ENCODE data around the gene TBXT. TPM values are rescaled to one million over a fixed set of nuclear protein-coding genes. Genes with fewer than 3 reads are reported as not detected.
"Not testable (repeated sequence)": the region's sequence is repeated elsewhere in the genome, so short reads cannot be mapped to it uniquely, and the experiment has no call there.

TBXT gene
- total RNA-seq, 1 donor from 2014 or later = not detected

DNA sequence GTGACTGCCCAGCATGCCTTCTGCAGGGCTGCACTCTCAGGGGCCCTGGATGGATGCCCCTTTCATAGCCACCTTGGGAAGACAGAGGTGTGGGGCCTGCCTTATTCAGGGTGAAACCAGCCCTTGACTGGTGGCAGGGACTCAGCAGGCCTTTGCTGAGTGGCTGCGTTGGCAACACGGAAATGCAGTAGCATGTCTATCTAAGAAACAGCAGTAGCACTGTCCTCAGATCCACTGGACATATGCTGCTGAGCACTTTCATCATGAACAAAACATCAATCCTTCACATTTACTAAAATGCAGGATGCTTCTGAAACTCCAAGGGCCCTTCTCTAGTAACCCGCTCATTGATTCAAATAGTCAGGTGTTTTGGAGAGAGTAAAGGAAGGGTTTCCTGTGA, 4.9 kb upstream of the TBXT start:
- no peak for DNase-seq (ENCODE audit: low spot score)
- ATAC-seq = no peak

DNA sequence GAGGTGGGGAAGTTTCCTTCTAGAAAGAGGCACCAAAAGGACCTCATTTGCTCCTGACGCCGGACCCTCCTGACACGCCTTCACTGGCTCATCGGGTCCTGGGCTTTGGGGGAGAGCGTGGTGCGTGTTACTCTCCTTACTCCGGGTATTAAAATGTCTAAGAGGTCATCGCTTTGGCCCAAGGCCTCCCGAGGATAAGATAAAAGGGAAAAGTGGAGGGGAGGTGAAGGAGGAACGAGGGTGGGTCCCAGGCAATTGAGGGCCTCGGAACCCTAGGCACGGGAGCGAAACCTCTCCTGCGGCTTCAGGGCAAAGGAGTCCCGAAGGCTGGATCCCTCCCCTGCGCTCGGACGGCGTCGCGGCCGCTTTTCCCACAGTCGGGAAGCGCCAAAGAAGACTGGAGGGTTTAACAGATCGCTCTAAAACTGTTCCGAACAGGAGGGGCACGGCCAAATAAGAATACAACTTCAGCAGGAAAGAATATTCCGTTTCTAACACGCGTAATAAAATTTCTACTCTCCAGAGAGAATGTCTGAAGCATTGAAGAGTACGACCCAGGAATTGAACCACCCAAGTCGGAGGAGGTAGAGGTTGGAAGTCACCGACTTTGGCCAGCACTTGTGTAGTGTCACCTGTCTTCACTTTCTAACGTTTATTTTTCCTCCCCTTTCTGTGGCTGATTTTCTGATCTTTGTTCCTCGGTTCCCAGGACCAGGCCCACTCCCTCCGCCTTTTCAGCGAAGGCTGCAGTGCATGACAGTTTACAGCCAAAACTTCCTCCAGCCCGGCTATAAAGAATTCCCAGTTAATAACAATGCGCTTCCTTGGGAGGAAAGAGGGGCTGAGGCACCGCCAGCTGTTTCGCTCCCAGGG, 2.1 kb upstream of the TBXT start:
- ATAC-seq (no peak), DNase-seq (ENCODE audit: low spot score) (no peak)

DNA sequence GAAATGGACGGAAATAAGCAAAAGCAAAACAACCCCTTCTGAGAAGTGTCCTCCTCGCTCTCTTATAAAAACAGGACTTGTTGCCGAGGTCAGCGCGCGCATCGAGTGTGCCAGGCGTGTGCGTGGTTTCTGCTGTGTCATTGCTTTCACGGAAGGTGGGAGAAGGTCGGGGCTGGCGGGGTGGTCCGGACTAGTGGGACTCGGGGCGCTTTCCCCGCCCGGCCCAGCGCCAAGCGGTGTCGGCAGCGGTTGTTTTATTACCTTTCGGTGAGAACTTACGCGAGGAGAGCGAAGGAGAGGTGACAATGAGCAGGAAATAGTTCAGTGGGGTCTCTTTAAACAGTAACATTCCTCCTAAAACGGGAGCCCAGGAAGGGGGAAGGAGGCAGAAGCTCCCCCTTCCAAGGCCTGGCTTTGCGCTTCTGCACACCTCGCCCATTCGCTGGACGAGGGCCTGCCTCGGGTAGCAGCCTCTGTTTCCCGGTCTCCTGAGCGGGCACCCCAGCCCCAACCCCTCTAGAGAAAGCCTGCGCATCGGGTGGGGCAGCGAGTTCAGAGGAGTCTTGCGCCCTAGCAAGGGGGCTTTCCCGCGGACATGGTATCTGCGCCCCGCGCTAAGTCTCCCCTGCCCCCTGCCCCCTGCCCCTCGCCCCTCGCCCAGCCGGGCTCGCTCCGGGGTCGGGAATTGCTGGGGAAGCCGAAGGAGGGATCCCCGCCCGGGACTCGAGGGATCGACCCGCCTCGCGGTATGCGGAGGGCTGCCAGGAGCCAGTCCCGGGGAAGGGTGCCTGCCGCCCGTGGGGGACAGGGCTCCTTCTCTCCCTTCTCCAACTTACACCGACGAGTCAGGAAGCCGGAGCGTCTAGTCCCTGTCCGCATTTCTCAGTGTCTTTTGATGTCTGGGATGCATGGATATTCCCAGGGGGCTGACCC, 1.2 kb upstream of the TBXT start:
- no peak for ATAC-seq
- no peak for DNase-seq (ENCODE audit: low spot score)

DNA sequence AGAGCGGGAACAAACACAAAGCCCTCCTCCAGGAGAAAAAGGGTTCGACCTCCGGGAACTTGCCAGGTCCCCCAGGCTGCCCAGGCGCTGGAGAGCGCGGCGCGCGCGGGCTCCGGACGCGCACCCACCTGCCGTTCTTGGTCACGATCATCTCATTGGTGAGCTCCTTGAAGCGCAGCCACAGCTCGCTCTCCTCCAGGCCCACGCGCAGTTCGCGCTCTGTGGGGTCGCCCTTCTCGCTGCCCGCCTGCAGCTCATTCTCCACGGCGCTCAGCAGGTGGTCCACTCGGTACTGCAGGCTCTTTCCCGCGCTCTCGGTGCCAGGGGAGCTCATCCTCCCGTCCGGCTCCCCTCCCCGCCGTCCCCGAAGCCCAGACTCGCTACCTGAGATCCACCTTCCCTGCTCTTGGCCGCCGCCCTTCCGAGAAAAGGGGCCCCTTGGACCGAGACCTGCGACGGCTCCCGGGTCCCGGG, 356 bp downstream of the TBXT start:
- DNase-seq (ENCODE audit: low spot score) (no peak), ATAC-seq (no peak)

DNA sequence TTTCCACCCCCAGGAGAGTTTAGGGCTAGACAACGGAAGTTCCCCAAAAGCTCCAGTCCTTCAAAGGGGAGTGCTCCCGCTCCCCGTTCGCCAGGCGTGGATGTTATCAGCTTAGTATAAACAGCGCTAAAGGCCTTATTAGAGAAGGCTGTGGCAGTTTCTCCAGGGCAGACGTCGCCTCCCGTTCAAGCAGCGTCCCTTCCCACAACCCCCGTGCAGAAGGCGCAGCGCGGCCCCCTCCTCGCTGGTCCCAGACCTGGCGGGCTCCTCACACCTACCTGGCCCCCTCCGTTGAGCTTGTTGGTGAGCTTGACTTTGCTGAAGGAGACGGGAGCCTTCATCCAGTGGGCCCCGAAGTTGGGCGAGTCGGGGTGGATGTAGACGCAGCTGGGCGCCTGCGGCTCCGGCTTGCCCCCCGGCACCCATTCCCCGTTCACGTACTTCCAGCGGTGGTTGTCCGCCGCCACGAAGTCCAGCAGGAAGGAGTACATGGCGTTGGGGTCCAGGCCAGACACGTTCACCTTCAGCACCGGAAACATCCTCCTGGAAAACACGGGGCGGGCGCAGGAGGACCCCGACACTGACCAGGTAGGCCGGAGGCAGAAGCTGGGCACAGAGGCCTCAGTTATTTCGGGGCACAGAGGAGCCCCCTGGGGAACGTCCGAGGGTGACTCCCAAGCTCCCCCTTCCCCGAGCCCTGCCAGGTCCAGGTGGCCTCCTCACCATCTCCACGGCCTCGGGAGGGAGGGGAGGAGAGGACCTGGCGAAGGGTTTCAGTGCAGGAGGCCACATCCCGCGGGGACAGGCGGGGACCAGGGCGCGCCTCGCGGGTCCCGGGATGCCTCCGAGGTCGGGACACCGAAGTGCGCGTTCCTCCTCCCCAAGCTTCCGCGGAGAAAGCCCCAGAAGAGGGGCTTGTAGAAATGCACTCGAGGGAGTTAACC, 1.1 kb downstream of the TBXT start:
- no peak for DNase-seq (ENCODE audit: low spot score)
- ATAC-seq = no peak

DNA sequence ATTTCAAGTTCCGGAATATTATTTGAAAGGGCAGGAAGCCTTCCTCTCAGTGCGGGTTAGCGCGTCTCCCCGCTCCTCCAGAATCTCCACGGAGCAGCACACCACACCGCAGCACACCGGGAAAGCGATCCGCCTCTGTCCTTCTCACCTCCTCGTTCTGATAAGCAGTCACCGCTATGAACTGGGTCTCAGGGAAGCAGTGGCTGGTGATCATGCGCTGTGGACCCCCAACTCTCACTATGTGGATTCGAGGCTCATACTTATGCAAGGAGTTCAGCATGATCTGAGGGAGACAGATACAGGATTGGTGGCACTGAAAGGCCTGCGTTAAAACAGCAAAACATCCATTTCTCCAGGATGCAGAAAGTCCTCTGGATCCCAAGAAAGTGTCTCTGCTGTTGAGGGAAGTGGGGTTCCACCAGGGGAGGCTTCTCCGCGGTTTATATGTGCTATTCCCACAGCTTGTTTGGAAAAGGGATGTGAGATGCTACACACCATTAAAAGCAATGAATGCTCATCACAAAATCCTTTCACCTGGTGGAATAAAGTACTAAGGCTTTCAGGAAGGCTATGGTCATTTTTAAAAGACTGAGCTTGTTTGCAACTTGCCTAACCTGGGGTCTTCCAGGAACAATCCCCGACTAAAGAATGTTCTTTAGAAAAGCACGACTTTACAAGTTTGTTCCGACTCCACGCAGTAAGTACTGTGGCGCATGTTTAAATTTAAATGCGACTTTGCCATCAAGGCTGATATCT, 1.9 kb downstream of the TBXT start:
- DNase-seq (ENCODE audit: low spot score) = no peak
- no peak for ATAC-seq

DNA sequence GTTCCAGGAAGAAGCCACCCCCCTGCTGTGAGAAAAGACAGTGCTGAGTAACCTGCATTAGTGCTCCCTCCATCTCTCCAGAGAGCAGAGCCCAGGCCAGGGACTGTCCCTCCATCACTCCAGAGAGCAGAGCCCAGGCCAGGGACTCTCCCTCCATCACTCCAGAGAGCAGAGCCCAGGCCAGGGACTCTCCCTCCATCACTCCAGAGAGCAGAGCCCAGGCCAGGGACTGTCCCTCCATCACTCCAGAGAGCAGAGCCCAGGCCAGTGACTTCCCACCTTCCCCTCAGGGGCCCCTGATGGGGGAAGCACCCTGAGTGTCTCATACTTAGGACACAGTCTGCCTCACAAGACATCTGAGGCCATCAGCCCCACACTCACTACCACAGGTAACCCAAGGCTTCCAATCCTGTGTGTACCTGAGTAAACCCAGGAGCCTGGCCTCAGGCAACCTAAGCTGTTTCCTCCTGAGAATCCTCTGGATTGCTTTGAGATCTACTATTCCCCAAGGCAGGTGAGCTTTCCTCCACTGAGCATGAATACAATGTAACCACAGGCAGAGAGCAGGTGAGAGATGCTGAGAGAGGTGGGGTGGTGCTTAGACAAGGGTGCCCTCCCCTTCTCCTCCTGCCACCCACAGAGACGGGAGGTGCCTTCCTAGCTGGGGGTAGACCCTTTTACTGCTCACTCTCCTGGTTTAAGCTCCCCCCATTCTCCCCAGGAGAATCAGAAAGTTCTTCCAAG, 4.9 kb downstream of the TBXT start:
- DNase-seq (ENCODE audit: low spot score) (no peak), ATAC-seq (no peak)

DNA sequence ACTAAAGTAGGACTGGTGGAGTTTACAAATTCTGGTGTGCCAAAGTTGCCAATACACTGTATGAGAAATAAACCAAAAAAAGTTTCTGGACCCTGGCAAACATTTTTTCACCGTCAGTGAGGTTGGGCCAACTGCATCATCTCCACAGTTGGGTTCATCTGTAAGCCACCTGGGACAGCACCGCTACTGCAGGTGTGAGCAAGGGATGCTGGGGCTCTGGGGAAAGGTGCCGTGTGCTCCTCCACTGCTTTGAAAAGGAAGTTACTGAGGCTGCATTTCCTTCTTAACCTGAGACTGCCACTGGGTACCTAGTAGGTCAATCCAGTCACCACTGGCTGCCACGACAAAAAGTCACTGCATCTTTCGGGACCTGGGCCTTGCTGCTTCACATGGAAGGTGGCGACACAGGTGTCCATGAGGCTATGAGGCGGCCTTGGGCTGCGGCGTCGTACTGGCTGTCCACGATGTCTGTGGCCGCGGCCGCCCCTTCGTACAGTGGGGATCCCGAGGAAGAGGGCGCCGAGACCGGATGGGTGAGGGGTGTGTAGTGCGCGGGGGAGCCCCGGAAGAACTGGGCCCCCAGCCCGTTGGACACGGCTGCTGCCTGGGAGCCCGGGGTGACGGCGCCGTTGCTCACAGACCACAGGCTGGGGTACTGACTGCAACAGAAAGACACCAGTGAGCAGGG, 9.6 kb downstream of the TBXT start:
- DNase-seq (ENCODE audit: low spot score) = no peak

DNA sequence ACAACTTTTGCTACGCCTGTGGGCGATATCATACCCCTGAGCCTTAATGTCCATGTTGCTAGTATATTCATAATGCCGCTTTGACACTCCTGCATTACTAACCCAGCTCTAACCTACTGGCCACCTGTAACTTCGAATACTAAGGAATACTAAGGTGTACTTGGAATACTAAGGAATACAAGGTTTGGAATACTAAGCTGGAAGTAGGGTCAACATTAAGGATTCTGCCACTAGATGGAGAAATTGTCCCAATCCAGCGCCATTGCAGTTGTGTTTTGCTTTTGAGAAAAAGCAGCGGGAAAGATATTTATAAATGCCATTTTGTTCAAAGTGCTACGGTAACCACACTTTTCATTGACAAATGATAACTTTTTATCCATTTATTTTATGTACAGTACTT, 10.7 kb downstream of the TBXT start:
- ATAC-seq (peak; percentile 66), DNase-seq (ENCODE audit: low spot score) (no peak)

More for the DNA sequence above, 9.6 kb downstream of the TBXT start:
- ATAC-seq = no peak

DNA sequence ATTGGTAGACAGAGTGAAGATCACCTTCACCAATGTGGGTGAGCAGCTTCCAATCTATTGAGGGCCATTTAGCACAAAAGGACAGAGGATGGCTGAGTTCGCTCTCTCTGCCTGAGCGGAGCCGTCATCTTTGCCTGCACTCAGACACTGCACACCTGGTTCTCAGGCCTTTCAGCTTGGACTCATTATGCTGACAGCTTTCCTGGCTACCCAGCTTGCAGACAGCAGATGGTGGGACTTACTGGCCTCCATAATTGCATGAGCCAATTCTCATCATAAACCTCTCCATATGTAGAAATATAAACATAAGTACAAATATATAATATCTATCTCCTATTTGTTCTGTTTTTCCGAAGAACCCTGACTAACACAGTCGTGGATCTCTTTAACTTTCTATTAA, 13.7 kb downstream of the TBXT start:
- DNase-seq (ENCODE audit: low spot score) (no peak), ATAC-seq (no peak)

DNA sequence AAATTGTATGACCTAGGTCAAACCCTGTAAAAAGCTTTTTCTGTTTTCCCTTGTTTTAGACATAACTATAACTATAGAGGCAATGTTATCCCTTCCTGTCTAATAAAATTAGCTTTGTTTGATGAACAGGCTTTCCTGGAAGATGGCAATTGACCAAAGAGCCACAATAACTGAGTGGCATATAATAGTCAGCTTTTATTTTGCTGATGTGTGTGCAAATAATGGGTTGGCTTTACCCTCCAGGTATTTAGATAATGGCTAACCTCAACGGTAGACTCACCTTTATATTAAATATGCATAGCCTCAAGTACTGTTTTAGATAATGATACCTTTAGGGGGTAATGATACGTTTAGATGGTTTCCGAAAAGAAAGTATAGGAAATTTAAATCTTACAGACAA, 15.0 kb downstream of the TBXT start:
- no peak for DNase-seq (ENCODE audit: low spot score)
- ATAC-seq = no peak

DNA sequence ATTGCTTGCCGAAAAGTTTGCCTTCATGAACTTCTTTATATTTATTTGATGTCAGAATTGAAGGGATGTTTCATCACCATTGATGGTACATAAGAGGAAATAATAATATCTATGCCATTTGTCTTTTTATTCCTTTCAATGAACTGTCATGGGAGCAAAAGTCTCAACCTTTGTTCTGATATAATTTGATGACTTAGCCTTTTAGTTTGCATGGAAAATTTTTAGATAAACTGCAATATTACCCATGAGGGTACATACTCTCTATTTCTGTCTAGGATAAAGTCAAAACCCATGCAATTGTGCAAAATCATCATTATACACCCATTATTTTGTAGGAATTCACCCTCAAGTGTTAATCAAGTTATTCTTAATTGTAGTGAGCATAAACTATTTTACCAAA, 15.9 kb downstream of the TBXT start:
- ATAC-seq (no peak), DNase-seq (ENCODE audit: low spot score) (no peak)

DNA sequence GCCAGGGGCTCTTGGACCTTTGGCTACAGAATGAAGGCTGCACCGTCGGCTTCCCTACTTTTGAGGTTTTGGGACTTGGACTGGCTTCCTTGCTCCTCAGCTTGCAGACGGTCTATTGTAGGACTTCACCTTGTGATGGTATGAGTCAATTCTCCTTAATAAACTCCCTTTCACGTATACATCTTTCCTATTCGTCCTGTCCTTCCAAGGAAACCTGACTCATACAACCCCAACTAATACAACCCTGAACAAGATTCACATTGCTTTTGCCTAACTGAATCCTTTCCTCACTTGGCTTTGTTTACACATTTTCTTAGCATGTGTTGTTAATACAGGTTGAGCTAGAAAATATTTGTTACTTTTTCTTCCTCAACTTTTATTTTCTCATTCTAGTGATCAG, 21.9 kb downstream of the TBXT start:
- DNase-seq (ENCODE audit: low spot score) = no peak
- no peak for ATAC-seq

DNA sequence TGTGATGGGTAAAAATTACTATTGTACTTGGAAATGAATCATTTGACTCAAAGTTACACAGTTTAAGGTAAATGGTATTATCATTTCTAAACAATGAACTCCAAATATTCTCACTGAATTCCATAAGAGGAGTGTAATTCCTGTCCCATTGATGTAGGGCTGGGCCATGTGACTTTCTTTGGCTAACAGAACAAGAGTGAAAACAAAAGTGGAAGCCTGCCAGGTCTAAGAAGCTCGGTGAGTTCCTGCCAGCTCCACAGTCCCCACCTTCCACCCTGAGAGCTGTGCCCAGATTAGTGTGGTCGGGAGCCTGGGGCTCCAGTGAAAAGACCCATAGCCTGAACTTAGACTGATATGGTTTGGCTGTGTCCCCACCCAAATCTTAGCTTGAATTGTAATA, 24.6 kb downstream of the TBXT start:
- no peak for ATAC-seq
- DNase-seq (ENCODE audit: low spot score) = no peak

DNA sequence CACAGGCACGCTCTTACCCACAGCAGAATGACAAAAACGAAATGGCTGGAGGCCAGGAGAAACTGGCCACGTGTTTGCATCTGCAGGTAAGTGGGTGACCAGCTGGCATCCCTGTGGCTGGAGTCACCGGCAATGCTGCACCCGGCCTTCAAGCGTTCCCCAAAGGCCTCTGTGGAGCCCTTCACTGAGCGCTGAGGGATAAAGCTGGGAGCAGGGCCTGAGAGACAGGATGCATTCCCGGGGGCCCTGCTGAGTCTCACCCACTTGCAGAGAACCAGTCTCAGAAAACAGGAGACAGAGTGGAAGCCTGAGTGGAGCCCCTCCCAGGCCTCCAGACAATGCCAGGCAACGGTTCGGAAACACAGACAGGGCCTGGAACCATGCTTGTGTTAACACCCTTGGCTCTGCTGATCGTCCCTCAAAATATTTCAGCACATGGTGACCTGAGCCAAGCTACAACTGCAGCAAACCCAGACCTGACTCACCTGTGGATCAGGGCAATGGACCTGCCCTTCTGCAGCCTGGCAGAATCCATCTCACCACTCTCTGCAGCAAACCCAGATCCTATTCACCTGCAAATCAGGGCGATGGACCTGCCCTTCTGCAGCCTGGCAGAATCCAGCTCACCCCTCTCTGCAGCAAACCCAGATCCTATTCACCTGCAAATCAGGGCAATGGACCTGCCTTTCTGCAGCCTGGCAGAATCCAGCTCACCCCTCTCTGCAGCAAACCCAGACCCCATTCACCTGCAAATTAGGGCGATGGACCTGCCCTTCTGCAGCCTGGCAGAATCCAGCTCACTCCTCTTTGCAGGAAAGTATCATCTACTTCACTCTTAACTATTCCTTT, 39.8 kb downstream of the TBXT start:
- ATAC-seq (no peak), DNase-seq (ENCODE audit: low spot score) (no peak)

DNA sequence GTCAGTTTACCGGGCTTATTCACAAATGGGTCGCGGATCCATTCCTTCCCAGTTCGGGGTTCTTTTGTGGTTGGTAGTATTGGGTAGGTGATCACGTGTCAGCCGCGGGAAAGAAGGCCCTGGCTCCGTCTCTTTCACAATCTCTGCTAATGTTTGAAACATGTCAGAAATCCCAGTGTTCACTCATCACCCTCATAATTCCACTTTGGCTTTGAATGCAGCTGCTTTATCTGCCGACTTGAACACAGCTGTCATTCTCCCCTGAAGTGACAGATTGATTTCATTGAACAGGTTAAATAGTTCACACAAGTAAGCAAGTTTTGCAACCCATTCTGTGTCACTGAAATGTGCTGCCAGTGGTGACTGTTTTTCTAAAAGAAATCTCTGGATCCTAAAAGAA, 44.5 kb downstream of the TBXT start:
- not testable (repeated sequence) for DNase-seq (ENCODE audit: low spot score); ATAC-seq

DNA sequence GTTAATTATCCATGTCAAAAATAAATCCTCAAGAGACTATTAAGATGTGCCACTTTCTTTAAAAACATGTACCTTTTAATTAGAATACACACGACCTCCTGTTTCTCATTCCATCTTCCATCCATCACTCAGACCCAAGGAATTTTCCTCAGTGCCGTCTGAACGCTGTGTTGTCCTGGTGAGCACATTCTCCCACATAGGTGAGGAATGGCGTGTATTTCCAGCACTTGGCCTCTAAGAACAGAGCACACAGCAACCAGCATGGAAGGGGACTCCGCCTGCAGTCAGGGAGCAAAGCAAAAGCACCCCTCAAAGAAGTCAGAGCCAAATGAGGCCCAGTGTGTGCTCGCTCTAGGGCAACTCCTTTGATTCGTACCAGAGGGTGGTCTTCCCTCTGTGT, 45.9 kb downstream of the TBXT start:
- DNase-seq (ENCODE audit: low spot score) (no peak), ATAC-seq (no peak)

All from left lobe of liver (tissue), 2 donors.